ENCODE data around the gene PDE8B. TPM values are rescaled to one million over a fixed set of nuclear protein-coding genes. Genes with fewer than 3 reads are reported as not detected.
A peak's percentile ranks its signal among the peaks of the same experiment; 100 is the strongest.

Gene PDE8B, protein sequence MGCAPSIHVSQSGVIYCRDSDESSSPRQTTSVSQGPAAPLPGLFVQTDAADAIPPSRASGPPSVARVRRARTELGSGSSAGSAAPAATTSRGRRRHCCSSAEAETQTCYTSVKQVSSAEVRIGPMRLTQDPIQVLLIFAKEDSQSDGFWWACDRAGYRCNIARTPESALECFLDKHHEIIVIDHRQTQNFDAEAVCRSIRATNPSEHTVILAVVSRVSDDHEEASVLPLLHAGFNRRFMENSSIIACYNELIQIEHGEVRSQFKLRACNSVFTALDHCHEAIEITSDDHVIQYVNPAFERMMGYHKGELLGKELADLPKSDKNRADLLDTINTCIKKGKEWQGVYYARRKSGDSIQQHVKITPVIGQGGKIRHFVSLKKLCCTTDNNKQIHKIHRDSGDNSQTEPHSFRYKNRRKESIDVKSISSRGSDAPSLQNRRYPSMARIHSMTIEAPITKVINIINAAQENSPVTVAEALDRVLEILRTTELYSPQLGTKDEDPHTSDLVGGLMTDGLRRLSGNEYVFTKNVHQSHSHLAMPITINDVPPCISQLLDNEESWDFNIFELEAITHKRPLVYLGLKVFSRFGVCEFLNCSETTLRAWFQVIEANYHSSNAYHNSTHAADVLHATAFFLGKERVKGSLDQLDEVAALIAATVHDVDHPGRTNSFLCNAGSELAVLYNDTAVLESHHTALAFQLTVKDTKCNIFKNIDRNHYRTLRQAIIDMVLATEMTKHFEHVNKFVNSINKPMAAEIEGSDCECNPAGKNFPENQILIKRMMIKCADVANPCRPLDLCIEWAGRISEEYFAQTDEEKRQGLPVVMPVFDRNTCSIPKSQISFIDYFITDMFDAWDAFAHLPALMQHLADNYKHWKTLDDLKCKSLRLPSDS
- total RNA-seq, result 10 to 100 TPM in 1 of 3 donors, 1 to 10 TPM in 2; 4.9 to 57.1 (median 8.6) TPM

DNA sequence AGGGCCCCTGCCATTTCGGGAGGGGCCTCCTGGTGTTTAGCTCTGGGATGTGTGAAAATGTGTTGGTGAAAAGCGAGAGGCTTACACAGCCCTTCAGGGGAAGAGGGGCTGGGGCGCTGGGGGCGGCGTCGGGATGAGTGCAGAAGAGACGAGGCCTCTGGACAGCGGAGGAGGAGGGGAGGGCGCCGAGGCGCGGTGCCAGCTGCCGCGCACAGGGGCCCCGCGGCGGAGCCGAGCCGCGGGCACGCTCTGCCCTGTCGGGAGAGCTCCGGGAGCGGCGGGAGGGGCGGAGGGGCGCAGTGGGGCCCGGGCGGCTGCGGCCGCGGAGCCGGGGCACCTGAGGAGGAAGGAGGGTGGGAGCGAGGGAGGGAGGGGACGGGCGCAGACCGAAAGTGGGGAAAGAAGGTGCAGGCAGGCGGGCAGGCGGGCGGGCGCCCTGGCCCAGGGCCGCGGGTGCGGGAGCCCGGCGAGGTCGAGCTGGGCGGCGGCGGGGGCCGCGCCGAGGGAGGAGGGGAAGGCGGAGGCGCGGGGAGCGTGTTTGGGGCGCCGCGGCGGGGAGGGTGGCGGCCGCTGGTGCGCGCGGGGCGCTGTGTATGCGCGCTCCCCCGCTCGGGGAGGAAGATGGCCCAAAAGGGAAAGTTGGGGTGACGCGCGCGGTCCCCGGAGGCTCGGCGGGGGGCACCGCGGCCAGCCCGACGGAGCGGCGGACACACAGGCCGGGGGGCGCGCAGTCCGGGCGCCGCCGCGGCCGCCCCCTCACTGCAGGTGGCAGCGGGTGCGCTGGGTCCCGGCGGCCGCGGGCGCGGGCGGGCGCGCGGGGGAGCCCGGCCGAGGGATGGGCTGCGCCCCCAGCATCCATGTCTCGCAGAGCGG lies at the start of gene PDE8B:
TSS of gene PDE8B (plus strand) at position 590 of the 873 bp plus-strand sequence. CDS start at position 836, 246 bp downstream.
- peak within 1 kb of the TSS; percentile 45 to 88 (median 63) for H3K4me3 ChIP-seq
- H3K9me3 ChIP-seq, result no peaks in the 10 kb centered on the region
- no peaks in the 10 kb centered on the region for H3K36me3 ChIP-seq
- H3K27me3 ChIP-seq, result no peaks in the 10 kb centered on the region
- intact Hi-C loops (cut with DNase I; ENCODE audit: low total_unique reads), result no loop called here
- H3K4me1 ChIP-seq, result no peaks in the 10 kb centered on the region
- TF ChIP-seq POLR2A (IDR thresholded peaks at IDR 0.05), result no peak
- TF ChIP-seq POLR2AphosphoS5 (IDR thresholded peaks at IDR 0.05), result no peak
- TF ChIP-seq, protein P1, sequence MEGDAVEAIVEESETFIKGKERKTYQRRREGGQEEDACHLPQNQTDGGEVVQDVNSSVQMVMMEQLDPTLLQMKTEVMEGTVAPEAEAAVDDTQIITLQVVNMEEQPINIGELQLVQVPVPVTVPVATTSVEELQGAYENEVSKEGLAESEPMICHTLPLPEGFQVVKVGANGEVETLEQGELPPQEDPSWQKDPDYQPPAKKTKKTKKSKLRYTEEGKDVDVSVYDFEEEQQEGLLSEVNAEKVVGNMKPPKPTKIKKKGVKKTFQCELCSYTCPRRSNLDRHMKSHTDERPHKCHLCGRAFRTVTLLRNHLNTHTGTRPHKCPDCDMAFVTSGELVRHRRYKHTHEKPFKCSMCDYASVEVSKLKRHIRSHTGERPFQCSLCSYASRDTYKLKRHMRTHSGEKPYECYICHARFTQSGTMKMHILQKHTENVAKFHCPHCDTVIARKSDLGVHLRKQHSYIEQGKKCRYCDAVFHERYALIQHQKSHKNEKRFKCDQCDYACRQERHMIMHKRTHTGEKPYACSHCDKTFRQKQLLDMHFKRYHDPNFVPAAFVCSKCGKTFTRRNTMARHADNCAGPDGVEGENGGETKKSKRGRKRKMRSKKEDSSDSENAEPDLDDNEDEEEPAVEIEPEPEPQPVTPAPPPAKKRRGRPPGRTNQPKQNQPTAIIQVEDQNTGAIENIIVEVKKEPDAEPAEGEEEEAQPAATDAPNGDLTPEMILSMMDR (IDR thresholded peaks at IDR 0.05), result no peak
- no peak for DNase-seq (ENCODE audit: low spot score in 2 of 2)
- no peak within 1 kb of the TSS for H3K27ac ChIP-seq

DNA sequence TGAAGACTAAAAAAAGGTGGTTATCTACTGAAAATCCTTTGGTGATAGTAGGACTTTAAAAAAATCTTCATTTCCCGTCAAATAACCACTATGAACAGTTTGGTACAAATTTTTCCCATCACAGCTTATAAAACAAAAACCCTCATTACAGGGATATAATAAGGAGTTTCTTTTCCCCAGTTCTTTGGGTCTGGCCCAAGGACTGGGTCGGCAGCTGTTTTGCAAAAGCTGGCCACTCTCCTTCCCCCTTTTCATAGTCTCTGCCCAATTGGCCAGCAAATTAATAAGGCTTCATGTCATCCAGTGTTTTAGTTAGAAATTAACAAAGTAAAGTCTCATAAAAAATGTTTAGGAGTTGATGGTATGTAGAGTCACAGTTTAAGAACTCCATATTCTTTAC lies 47.0 kb upstream of the PDE8B start:
- intact Hi-C loops (cut with DNase I; ENCODE audit: low total_unique reads), result no loop called here
- no peaks in the 10 kb centered on the region for H3K27me3 ChIP-seq
- no peaks in the 10 kb centered on the region for H3K36me3 ChIP-seq
- H3K4me3 ChIP-seq, result no peak overlapping the region
- no peak for DNase-seq (ENCODE audit: low spot score in 2 of 2)
- no peak for TF ChIP-seq POLR2A (IDR thresholded peaks at IDR 0.05)
- TF ChIP-seq, protein P1 (IDR thresholded peaks at IDR 0.05), result no peak
- TF ChIP-seq POLR2AphosphoS5 (IDR thresholded peaks at IDR 0.05), result no peak
- H3K27ac ChIP-seq, result no peak overlapping the region
- no peaks in the 10 kb centered on the region for H3K9me3 ChIP-seq
- H3K4me1 ChIP-seq, result no peaks in the 10 kb centered on the region

DNA sequence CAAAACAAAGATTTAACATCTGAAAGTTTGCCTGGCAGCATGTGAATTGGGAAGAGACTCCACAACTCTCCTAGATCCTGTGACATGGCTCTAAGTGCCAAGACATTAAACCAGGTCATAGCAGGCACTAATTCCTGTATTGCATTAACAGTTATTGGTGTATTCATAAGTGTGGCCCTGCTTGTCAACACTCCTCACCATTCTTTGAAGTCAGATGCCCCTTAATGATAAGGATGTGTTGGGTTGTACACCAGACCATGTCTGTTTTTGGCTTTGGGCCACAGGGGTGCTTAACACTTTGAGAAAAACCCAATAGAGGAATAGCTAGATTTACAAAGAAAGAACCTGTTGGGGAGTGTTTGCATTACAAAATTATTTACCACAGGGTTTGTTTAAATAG lies 43.4 kb upstream of the PDE8B start:
- Histone ChIP-seq H3K27me3 (no peaks in the 10 kb centered on the region), H3K36me3 (no peaks in the 10 kb centered on the region), H3K4me1 (no peaks in the 10 kb centered on the region), H3K4me3 (no peak overlapping the region), H3K9me3 (no peaks in the 10 kb centered on the region), H3K27ac (no peak overlapping the region)
- intact Hi-C loops (cut with DNase I; ENCODE audit: low total_unique reads), result loop anchor here (5.0 kb wide), 1 partner anchor 765 kb away; no protein-coding TSS in a partner anchor
- TF ChIP-seq, protein P1 (IDR thresholded peaks at IDR 0.05), result no peak
- no peak for TF ChIP-seq POLR2A (IDR thresholded peaks at IDR 0.05)
- TF ChIP-seq POLR2AphosphoS5 (IDR thresholded peaks at IDR 0.05), result no peak
- no peak for DNase-seq (ENCODE audit: low spot score in 2 of 2)

DNA sequence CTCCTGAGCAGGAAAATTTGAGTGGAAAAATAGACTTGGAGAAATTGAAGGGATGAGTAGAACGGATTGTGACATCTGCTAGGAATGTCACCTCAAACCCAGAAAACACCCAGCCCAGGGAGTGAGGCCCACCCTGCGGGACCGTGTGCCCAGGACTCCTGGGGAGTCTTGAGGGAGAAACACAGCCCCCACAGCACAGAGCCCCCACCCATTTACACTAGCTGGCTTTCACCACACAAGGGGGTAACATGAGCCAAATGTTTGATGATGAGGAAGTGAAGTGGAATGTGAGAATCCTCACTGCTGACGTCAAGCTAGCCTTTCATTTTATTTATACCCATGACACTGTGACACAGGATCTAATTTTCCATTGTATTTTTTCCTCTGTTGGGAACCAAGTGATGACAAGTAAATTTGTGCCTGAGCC lies 42.8 kb upstream of the PDE8B start:
- no peak for TF ChIP-seq POLR2A (IDR thresholded peaks at IDR 0.05)
- TF ChIP-seq, protein P1 (IDR thresholded peaks at IDR 0.05), result no peak
- H3K4me1 ChIP-seq, result no peaks in the 10 kb centered on the region
- H3K9me3 ChIP-seq, result no peaks in the 10 kb centered on the region
- H3K27me3 ChIP-seq, result no peaks in the 10 kb centered on the region
- peak overlapping the region in 1 of 3 donors; percentile 46 for H3K4me3 ChIP-seq
- no peak for DNase-seq (ENCODE audit: low spot score in 2 of 2)
- H3K27ac ChIP-seq, result peak overlapping the region; percentile 52 to 67
- no peaks in the 10 kb centered on the region for H3K36me3 ChIP-seq
- intact Hi-C loops (cut with DNase I; ENCODE audit: low total_unique reads), result loop anchor here (5.0 kb wide), 1 partner anchor 765 kb away; no protein-coding TSS in a partner anchor
